H1 (cell line): ENCODE measurements around the gene AIFM3.

ENCODE experiments used
- EP300 ChIP-seq, 2 experiments: IDR thresholded peaks; 1 replicate in 1 of 2; 2 replicates in 1 of 2; pipeline ENCODE4 v1.6.1; 2011 to 2012; ENCODE audit warnings: low read depth in 2 of 2, low read length in 2 of 2, mild to moderate bottlenecking in 2 of 2, borderline replicate concordance in 1 of 2, inconsistent platforms in 1 of 2, moderate library complexity in 1 of 2
- FOSL1 ChIP-seq: IDR thresholded peaks from 2 replicates; pipeline ENCODE4 v1.6.1; 2011; ENCODE audit warnings: mild to moderate bottlenecking, low read depth, low read length, moderate library complexity; ENCODE audit not compliant: insufficient read depth
- GTF2F1 ChIP-seq: IDR thresholded peaks from 2 replicates; pipeline ENCODE4 v1.6.1; 2012; ENCODE audit warnings: low read depth, low read length, improper control_type of control experiment, borderline replicate concordance
- JUN ChIP-seq: IDR thresholded peaks from 2 replicates; pipeline ENCODE4 v1.6.1; 2011; ENCODE audit warnings: low read depth, mild to moderate bottlenecking, improper control_type of control experiment, low read length
- KDM4A ChIP-seq: IDR thresholded peaks from one replicate; pipeline ENCODE4 v1.7.1; 2012; ENCODE audit warnings: low read depth, mild to moderate bottlenecking, moderate library complexity, low read length, inconsistent platforms; ENCODE audit not compliant: severe bottlenecking
- MAFK ChIP-seq: IDR thresholded peaks from 2 replicates; pipeline ENCODE4 v1.6.1; 2012; ENCODE audit warnings: low read depth, mild to moderate bottlenecking, improper control_type of control experiment, low read length
- NRF1 ChIP-seq: IDR thresholded peaks from 2 replicates; pipeline ENCODE4 v1.6.1; 2011; ENCODE audit warnings: mild to moderate bottlenecking, low read depth, low read length, improper control_type of control experiment
- RNF2 ChIP-seq: fragments of 200-900, 300-1000 bp; sonication (generic); IDR thresholded peaks from 2 replicates; pipeline ENCODE4 v1.7.1; 2016; ENCODE audit warnings: borderline replicate concordance, low read depth, mild to moderate bottlenecking, antibody characterized with exemption, low read length; ENCODE audit not compliant: poor library complexity, severe bottlenecking; ENCODE audit errors: missing control alignments
- TAF1 ChIP-seq: IDR thresholded peaks from 2 replicates; pipeline ENCODE4 v1.6.1; 2011; ENCODE audit warnings: mild to moderate bottlenecking, low read depth, low read length
- TAF7 ChIP-seq: optimal IDR thresholded peaks from 2 replicates; pipeline ENCODE3; 2011; ENCODE audit warnings: low read depth, mild to moderate bottlenecking, inconsistent platforms, low read length, moderate library complexity, borderline replicate concordance
- ZNF274 ChIP-seq: IDR thresholded peaks from 2 replicates; pipeline ENCODE4 v1.7.0; 2012; ENCODE audit warnings: low read length, borderline replicate concordance; ENCODE audit errors: extremely low read depth
- TF ChIP-seq, protein P1 (sequence below), 3 experiments: IDR thresholded peaks; 1 replicate in 2 of 3; 2 replicates in 1 of 3; pipeline versions ENCODE4 v1.5.1 to v1.6.1; 2011; ENCODE audit warnings: low read length in 3 of 3, mild to moderate bottlenecking in 3 of 3, inconsistent platforms in 2 of 3, low read depth in 1 of 3, moderate library complexity in 1 of 3; ENCODE audit not compliant: insufficient read depth in 1 of 3; ENCODE audit errors: control extremely low read depth in 1 of 3

DNA sequence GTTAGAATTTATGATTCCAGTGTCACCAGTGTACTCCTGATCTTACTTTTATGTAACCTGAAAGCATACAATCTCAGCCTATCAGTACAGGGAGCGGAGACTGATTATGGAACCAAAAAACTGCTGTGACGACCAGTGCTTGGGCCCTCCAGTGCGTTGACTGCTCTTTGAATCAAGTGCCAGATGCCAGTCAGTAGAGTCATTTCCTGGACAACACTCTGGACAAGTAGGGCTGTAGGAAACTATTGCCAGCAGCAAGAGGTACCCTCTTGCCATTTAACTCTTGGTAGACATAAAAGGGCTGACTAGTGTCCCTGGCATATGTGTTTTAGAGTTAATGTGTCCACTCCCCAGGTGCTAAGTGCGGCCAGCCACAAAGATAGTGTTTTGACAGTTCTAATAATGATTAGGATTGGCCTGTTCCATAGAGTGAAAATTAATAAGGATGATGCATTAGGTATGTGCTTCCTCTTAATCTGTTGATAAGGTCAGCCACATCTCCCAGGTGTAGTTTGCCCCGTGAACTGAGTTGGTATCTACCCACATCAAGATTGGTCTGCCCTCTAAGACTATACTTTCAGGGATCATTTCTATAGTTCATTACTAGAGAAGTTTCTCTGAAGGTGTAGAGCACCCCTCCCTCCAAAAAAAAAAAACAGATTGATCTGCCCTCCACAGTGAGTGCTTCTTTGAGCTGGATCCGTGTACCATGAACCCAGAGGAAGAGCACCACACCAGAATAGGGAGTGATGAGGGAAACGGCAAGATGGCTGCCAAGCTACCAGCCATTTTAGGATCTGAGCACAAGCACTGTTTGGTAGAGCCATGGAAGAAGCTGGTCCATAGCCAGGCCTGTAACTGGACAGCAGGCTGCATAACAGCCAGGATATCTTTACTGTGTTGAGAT, 20.7 kb upstream of the AIFM3 start:
- TF ChIP-seq TAF1 = no peak
- TF ChIP-seq JUN = no peak
- TF ChIP-seq, protein P1, sequence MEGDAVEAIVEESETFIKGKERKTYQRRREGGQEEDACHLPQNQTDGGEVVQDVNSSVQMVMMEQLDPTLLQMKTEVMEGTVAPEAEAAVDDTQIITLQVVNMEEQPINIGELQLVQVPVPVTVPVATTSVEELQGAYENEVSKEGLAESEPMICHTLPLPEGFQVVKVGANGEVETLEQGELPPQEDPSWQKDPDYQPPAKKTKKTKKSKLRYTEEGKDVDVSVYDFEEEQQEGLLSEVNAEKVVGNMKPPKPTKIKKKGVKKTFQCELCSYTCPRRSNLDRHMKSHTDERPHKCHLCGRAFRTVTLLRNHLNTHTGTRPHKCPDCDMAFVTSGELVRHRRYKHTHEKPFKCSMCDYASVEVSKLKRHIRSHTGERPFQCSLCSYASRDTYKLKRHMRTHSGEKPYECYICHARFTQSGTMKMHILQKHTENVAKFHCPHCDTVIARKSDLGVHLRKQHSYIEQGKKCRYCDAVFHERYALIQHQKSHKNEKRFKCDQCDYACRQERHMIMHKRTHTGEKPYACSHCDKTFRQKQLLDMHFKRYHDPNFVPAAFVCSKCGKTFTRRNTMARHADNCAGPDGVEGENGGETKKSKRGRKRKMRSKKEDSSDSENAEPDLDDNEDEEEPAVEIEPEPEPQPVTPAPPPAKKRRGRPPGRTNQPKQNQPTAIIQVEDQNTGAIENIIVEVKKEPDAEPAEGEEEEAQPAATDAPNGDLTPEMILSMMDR (IDR thresholded peaks at IDR 0.05; ENCODE audit: control extremely low read depth in 1 of 3, insufficient read depth in 1 of 3, low read depth in 1 of 3, low read length in 3 of 3) = no peak
- TF ChIP-seq ZNF274 = no peak
- no peak for TF ChIP-seq TAF7
- no peak for TF ChIP-seq NRF1
- no peak for TF ChIP-seq MAFK
- no peak for TF ChIP-seq GTF2F1
- no peak for TF ChIP-seq EP300 (IDR thresholded peaks at IDR 0.05; ENCODE audit: borderline replicate concordance in 1 of 2, low read depth in 2 of 2, low read length in 2 of 2)
- no peak for TF ChIP-seq KDM4A
- no peak for TF ChIP-seq FOSL1
- TF ChIP-seq RNF2 = no peak
